Stimulated activated CD8-positive, alpha-beta memory T cell treated with anti-CD3 and anti-CD28 coated beads, Interleukin-4, amount 100 ng/mL, for 1 hour (primary cell): ENCODE data around the gene C16orf96.

Source experiments
- DNase-seq, 2 donors: peaks; one replicate each; pipeline ENCODE4 v3.0.0-alpha.2; 2020; ENCODE audit warnings: low read depth in 2 of 2, low spot score in 1 of 2

The C16orf96 gene

DNA sequence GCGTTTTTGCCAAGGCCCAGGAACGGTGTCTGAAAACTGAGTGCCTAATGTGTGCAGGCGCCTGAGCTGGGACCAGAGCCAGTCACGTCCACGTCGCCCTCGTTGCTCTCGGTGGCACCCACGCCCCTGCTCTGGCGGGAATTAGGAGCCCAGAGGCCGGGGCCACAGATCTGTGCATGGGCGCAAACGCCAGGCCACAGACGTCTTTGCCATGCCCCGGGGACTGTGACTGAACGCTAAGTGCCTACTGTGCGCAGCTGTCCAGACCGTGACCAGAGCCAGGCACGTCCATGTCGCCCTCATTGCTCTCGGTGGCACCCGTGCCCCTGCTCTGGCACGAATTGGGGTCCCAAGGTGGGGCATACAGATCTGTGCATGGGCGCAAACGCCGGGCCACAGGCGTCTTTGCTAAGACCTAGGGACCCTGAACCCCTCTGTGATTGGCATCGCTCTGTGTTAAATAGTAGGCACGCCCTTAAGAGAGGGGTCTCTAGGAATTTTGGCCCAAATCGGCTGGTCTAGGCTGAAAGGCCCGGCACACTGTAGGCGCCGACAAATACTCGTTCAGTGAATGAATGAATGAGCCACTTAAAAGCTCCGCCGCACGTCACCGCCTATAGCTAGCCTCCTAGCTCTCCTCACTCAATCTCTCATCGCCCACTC lies 59.4 kb downstream of the C16orf96 start:
- no peak for DNase-seq

DNA sequence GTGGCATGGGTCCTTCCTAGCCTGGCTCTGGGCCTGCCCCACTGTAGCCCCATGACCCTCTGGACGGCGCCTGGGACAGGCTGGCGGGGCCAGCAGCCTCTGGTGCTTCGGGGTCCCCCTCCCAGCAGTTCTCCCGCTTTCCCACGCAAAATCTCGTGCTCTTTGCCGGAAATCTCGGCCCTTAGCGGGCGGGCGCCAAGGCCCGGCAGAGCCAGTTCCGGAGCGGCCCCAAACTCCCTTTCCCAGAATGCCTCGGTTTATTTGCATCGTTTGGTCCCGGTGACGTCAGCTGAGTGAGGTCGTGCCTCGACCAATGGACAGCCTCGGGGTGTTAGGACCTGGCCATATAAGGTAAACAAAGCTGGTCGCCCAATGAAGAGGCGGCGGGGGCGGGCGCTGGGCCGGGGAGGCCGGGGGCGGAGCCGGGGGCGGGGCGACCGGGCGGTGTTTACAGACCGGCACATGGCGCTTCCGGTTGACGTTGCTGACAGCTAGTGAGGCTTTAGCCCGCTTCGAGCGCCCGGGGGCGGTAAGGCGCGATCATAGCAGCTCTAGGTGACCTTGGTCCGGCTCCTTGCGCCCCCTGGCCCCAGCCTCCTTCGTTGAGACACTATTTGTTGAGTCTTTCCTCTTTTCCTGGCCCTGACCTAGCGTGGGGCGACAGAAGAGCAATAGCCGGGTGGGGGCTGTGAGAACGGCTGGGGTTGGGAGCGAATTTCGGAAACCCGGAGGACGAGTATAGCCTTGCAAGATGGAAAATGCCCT lies 60.1 kb downstream of the C16orf96 start:
- peak; percentile 95 to 97 for DNase-seq

DNA sequence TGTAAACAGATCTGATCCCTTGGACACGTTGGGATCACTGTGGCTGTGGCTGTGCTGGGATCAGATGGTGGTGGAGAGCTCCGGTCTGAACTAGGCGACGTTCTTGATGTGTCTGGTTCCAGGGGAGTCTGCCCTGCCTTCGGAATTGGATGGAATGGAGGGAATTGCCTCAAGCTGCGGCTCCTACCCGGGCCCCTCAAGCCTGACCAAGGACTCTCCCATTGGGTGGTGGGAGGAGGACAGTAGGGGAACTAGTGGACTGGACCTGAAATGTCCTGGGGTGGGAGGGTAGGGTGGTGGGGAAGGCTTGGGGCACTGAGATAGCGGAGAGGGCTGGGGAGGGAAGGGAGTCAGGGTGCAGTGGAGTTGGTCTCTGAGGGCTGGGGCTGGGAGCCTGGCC lies 61.7 kb downstream of the C16orf96 start:
- DNase-seq, result no peak

DNA sequence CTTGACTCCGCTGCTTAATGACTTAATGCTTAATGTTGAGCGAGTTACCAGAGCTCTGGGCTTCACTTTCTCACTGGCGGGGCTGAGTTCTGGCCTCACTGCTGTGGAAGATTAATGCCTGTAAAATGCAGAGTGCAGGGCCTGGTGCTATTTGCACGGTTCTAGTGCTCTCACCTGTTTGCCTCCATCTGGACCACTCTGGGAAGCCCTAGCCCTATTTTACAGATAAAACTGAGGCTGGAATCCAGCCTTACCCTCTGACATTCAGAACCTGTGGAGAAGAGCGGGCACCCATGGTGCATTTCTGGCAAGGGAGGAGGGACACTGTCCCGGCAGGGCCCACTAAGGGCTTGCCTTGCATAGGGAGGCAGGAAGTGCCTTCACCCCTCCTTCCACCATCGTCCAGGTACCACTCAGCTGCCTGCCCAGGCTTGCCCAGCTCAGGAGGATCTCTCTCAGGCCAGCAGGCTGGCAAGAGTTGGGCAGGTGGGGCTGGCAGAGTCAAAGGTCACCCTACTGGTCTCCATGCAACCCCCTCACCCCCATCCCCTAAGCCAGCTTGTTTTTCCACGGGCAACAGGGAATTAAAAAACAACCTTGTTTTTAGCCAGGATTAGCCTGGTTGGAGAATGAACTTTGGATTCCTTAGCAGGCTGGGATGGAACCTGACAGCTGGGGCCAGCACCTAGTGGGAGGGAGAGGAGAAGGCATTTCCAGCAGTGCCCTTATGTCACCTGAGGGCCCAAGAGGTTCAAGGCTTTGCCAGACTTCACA lies 62.7 kb downstream of the C16orf96 start:
- no peak for DNase-seq

DNA sequence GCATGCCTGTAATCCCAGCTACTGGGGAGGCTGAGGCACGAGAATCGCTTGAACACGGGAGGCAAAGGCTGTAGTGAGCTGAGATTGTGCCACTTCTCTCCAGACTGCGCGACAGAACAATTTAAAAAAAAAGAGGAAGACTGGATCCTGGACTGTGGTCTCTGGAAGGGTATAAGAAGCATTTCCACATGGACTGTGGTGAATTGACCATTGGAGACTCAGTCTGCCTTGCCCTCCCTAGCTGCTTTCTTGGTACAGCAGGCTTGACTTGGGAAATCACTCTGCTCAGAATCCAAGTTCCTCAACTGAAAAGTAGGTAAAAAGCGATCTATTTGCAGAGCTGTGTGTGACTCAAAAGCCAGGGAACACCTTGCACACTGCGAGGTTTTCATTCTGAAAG lies 67.5 kb downstream of the C16orf96 start:
- no peak for DNase-seq

DNA sequence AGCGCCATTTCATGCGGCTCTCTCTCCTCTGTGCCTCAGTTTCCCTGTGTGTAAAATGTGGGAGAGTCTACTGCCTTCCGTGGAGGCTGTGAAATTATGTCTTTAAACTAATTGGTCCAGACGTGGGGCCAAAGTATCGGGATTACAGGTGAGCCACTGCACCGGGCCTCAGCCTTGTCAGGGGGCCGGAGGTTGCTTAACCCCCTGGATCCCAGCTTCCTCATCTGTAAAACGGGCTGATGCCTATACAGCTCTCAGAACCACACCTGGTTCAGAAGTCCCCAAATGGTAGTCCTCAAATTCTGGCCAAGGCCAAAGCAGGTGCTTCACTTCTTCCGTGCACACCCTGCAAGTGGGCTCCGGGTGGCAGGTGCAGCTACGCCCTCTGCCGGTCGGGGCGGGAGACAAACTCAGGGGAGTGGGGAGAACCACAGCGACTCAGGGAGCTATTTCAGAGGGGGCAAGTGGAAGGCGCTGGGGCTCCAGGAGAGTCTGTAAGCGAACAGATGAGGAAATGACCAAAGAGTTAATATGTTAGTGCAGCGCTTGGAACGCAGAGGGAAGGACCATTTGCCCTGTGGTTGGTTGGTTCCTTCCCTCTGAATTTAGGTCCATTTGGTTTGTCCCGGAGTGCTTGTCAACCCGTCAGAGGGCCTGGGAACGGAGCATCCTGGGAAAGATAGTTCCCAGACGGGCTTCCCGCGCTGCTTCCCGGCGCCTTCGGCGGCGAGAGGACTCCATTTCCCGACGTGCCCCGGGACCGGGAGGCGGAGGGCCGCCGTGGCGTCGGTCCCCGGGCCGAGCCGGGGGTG lies 68.1 kb downstream of the C16orf96 start, which contains the start of gene MGRN1:
MGRN1 (plus strand) TSS at position 812 of the 812 bp plus-strand sequence. CDS start 135 bp downstream, outside the sequence.
- DNase-seq, result peak; percentile 70 to 84

DNA sequence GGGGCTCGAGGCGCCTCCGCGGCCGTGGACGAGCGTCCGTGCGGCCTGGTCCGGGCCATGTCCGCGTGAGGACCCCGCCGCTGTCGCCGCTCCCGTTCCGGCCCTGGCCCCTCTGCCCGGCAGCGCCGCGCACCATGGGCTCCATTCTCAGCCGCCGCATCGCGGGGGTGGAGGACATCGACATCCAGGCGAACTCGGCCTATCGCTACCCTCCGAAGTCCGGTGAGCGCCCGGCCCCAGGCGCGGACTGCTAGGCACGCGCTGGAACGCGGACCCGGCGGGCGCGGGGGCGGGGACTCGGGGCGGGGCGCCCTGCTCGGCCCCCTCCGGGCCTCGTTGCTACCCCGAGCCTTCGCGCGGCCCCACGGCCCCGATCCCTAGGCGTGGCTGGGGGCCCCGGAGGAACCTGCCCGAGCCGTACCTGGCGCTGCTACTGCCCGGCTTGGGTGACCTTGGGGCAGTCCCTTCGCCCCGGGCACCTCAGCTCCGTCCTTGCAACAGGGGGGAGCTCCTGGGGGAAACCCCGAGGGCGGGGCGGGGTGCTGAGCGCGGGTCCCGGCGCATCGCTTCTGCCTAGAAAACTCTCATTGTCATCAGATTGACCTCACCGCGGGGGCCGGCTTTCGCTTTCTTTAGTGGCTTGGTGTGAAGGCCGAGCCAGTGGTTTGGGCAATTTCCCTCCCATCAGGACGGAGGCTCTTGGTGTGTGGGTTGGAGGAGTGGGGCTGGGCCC lies 68.9 kb downstream of the C16orf96 start:
- peak; percentile 39 to 44 for DNase-seq

DNA sequence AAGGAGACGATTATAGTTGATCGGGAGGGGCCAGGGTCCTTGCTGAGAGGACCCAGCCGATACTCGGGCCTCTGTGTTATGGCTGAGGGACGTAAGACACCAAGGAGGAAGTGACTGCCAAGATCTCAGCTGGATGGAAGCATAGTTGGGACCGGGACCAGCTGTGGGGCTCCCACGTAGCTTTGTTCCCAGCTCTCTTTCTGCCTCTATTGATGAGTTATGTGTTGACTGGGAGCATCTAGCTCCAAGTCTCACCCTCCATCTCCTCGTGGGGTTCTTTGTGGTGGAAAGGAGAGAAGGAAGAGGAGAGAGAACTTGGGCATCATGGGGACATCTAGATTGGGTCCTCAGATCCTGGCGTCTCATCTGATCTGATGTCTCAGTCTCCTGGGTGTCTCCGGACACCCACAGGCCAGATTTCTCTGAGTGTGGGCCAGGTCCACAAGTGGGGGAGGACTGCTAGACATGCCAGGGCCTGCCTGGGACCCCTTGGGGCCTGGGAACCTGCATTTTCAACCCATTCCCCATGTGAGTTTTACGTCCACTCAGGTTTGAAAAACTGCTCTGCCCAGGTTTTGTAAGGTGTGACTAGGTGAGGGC lies 69.5 kb downstream of the C16orf96 start:
- DNase-seq, result no peak

DNA sequence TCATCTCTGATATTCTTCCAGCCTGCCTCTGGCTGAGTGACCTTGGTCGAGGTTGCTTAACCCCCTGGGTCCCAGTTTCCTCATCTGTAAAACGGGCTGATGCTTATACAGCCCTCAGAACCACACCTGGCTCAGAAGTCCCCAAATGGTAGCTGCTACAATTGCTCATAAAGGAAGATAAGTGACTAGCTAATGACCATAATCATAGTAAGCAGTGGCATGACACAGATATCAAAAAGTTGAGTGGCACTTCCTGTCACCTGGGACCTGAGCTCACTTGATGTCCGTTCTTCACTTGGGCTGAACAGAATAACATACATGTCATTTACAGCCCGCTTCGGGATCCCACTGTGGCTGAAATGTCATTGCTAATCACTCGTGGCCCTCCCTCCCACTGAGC lies 70.3 kb downstream of the C16orf96 start:
- DNase-seq, result no peak

DNA sequence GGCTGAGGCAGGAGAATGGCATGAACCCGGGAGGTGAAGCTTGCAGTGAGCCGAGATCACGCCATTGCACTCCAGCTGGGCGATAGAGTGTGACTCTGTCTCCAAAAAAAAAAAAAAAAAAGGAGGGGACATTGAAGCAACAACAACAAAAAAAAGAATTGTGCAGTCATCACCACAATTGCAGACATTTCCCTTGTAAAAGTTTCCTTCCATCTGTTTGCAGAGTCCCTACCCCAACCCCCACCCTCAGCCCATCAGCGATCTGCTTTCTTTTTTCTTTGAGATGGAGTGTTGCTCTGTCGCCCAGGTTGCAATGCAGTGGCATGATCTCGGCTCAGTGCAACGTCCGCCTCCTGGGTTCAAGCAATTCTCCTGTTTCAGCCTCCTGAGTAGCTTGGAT lies 72.1 kb downstream of the C16orf96 start:
- DNase-seq, result no peak

DNA sequence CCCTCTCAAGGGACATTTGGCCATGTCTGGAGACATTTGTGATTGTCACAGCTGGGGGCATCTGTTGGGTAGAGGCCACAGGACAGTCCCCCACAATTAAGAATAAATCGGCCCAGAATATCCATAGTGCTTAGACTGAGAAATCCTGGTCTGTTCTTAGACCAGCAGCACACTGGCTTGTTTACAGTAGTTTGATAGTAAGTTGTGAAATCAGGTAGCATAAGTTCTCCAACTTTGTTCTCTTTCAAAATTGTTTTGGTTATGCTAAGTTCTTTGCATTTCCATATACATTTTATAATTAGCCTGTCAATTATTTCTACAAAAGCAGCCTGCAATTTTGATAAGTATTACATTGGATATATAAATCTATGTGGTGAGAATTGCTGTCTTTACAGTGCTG lies 75.3 kb downstream of the C16orf96 start:
- no peak for DNase-seq

DNA sequence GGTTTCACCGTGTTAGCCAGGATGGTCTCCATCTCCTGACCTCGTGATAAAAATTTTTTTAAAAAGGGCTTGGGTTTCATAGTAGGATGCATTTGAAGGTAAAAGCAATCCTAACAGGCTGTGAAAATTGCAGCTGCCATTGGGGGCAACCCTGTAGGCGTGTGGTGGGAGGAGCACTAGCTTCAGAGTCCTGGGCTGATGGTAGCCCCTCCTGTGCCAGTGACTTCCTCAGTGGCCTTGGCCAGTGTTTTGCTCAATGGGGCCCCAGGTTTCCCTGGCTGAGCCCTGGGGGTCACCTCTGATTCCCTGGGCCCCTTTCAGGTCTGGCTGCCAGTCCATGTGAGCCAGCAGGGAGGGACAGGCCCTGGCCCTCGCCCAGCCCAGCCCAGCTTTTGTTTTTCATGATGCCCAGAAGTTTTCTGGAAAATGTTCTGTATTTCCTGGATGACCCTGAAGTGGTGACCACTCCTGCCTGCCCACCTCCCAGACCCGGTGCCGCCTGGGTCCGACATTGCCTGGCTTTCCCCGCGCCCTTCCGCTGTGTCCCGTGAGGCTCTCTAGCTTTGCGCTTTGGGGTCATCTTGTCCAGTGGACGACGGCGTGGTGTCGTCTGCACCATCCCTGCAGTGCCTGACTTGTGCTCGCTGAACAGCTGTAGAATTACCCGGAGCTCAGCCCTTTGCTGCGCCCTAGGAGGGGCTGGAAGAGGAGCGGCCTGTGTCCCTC lies 77.9 kb downstream of the C16orf96 start:
- DNase-seq, result no peak

DNA sequence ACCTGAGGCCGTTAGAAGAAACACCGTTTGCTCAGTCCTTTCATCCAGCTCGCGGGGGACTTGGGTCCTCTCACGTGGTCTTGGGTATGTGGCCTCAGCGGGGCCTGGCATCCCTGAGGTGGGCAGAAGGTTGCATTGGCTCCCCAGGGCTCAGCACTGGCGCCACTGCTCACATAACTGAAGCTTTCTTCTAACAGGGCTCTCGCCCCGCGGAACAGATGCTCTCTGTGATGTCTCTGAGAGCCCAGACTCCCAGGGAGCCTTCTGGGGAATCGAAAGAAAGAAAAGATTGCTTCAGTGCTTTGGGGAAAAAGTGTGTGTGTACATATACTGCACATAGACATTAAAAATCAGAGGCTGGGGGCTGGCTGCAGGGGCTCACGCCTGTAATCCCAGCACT lies 78.6 kb downstream of the C16orf96 start:
- no peak for DNase-seq

DNA sequence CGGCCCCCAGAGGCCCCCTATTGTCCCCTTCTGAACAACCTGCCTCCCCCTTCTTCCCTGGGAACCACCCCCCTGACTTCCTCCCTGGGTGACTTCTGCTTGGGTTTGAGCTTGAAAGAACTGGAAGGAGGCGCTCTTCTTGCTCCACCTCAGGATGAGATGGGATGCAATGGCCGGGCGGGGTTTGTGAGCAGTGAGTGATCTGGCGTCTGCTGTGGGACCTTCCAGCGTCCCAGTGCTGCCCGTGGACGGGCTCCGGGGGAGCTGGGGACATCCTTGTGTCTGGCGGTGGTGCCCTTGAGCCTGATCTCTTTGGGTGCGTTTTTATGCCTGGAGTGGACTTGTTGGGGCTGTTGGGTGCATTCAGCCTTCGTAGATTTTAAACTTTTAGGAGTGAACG lies 80.1 kb downstream of the C16orf96 start:
- no peak for DNase-seq

DNA sequence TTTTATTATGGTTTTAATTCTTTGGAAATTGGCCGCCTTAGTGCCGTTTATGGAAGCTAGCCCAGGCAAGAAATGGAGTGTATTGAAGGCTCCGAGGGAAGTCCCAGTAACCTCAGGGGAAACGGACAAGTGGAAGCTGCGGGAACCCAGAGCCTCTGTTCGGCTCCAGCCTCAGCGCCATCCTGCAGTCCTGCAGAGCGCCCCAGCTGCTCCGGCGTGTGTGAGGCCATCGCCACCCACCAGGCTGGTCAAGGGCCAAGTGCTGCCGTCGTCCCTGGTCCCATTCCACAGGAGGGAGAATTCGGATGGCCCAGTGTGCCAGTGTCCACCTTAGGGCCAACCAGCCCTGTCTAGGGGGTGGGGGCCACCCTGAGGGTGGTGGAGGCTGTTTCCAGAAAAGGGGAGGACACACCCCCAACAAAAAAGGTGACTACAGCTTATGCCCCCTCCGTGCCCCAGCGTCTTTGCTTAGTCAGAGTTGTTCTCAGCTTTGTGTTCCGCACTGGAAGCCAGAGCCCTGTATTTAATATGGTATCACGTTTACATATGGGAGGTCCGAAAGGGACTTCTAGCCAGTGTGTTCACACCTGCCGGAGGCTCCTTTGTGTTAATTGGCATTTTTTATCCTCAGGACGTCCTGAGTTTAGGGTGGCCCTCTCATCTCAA lies 81.5 kb downstream of the C16orf96 start:
- no peak for DNase-seq

DNA sequence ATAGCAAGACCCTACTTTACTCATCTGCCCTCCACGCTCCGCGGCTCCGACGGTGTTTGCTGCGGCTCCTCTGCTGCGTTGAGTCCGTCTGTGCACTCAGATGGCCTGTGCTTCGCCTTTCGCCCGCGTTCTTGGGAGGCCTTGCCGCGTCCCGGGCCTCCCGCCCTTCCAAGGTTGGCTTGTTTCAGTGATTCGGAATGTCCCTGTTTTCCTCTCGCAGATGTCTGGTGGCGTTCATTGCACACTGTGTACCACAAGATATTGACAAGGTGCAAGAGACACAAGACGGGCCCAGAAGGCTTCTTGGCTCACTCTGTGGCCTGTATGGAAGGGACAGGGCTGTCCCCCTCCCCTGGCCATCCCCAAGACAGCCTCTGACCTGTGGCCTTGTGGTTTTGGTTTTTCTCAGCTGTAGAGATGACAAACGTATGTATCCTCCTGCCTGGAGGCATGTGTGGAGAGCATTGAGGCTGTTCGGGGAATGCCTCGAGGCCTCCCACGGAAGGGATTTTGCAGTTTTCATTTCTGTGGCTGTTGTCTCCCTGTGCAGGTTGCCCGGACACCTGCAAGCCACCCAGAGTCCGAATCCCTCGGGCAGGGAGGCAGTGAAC lies 83.9 kb downstream of the C16orf96 start:
- no peak for DNase-seq

DNA sequence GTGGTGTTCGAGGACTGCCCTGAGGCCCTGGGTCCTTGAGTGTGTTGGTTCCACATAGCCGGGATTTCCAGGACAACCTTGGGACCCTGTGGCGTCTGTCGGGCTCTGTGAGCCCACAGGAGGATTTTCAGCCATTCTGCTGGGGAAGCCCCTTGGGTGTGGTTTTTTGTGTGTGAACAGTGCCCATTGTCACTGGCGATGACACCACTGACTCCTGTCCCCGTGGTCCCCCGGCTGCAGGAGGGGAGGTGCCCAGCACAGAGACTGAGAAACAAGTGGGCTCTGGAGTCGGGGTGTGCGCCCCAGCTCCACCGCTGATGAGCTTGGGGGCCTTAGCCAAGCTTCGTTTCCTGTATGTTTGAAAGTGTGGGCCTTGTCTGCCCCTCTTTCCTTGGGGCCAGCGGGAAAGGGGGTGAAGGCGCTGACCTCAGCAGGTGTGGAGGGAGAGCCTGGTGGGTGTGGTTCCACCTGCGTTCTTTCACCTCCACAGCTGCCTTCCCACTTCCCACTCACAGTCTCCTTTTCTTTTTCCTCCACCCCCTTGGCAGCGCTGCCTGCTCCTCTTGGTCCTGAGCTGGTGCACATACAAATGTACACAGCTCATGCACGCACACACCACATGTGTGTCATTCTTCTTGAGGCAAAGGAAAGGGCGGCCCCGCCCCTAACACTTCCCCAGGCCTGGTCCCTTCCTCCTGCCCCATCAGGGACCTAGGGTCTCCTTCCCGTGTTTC lies 84.6 kb downstream of the C16orf96 start:
- no peak for DNase-seq

DNA sequence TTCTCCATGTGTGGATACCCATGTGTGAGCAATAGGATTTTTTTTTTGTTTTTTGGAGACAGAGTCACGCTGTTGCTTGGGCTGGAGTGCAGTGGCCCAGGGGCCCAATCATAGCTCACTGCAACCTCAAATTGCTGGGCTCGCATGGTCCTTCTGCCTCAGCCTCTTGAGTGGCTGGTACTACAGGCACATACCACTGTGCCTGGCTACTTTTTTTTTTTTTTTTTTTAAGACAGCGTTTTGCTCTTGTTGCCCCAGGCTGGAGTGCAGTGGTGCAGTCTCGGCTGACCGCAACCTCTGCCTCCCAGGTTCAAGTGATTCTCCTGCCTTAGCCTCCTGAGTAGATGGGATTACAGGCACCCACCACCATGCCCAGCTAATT lies 85.2 kb downstream of the C16orf96 start:
- DNase-seq, result no peak
